BJ (cell line): Measurements from ENCODE around the gene KCNQ1OT1. TPM values are rescaled to one million over a fixed set of nuclear protein-coding genes. Genes with fewer than 3 reads are reported as not detected.

Experiments used
- CTCF ChIA-PET: fragments of 350-600 bp; formaldehyde crosslinking; extraction: SDS; loops from one replicate; lab custom pipeline; 2021; ENCODE audit warnings: antibody characterized with exemption, inconsistent platforms; lab: Yijun Ruan, JAX
- POLR2A ChIA-PET: fragments of 300-600 bp; sonication (Branson Sonifier 250); formaldehyde crosslinking; extraction: SDS; loops from one replicate; lab custom pipeline; 2021; ENCODE audit warnings: antibody characterized with exemption; lab: Charles Lee
- DNase-seq: peaks from one replicate; pipeline ENCODE4 v3.0.0-alpha.2; 2011; ENCODE audit warnings: low read depth
- H3K27me3 ChIP-seq: 2 replicates; pipeline ENCODE4 v1.6.0; 2011; ENCODE audit warnings: low read length; ENCODE audit not compliant: control insufficient read depth, insufficient read depth
- H3K36me3 ChIP-seq: 2 replicates; pipeline ENCODE4 v1.5.1; 2011; ENCODE audit warnings: low read length; ENCODE audit not compliant: control insufficient read depth, insufficient read depth
- H3K4me3 ChIP-seq: 2 replicates; pipeline ENCODE4 v1.5.1; 2011; ENCODE audit warnings: low read depth, mild to moderate bottlenecking, control low read depth, low read length
- polyA minus RNA-seq: library from RNA; depleted of rRNA, polyadenylated mRNA; stranded (reverse); fragments of >200 nt; gene quantifications from 2 replicates; pipeline ENCODE4 v1.2.3, GENCODE V29; 2011; rRNA and poly(A)+ RNA removed
- polyA plus RNA-seq: library from polyadenylated mRNA; depleted of rRNA; stranded (reverse); fragments of >200 nt; gene quantifications from 2 replicates; pipeline ENCODE4 v1.2.3, GENCODE V29; 2011; rRNA removed
- TF ChIP-seq, protein P1 (sequence below): IDR thresholded peaks from 2 replicates; pipeline ENCODE4 v1.5.1; 2011; ENCODE audit warnings: low read depth, mild to moderate bottlenecking, control low read depth, inconsistent platforms, low read length, moderate library complexity; ENCODE audit not compliant: insufficient read depth

KCNQ1OT1 gene
- polyA plus RNA-seq (0.16 and 0.18 TPM in 2 replicates), polyA minus RNA-seq (2.9 and 4.0 TPM in 2 replicates)

DNA sequence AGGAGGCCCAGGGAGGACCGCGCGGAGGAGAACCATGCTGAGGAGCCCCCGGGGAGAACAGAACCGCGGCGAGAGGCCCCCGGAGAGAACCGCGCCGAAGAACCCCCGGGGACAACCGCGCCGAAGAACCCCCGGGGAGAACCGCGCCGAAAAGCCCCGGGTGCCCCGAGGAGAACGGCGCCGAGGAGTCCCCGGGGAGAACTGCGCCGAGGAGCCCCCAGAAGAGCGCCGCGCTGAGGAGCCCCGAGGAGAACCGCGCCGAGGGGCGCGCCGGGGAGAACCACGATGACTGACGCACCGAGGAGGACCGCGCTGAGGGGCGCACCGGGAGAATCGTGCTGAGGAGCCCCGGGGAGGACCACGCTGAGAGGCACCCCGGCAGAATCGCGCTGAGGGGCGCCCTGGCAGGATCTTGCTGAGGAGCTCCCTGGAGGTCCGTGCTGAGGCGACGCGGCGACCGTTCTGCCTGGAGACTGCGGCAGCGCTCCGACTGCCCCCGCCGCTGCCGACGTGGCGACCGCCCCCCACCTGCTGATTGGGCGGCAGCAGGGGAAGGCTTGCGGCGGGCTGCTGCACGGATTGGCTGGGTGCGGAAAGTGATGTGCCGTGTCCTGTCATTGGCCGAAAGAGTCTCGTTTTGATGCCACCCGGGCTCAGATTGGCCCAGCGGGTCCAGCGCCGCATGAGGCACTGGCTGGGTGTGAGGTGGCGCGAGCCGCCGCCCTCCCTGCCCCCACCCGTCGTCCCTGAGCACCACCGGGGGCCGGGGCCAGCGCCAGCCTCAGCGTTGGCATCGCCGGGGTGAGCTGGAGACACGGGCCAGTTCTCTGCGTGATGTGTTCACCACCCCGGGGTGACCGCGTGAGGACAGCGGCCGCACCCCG lies at the start of gene KCNQ1OT1:
TSS of gene KCNQ1OT1 (minus strand) at position 464 of the 884 bp plus-strand sequence.
- Histone ChIP-seq H3K4me3 (peak within 1 kb of the TSS; percentile 82), H3K27me3 (0 out of 2 replicates have a peak, but pooled peaks cover 2% of the 10 kb centered on the region), H3K36me3 (no peaks in the 10 kb centered on the region)
- ChIA-PET CTCF (interaction anchor here (0.7 to 1.0 kb wide), 2 partner anchors 9 to 193 kb away, joined by 3 to 4 read pairs; no protein-coding TSS in a partner anchor), POLR2A (interaction anchor here (0.7 to 0.8 kb wide), 2 partner anchors 230 to 354 kb away, joined by 3 to 7 read pairs; partner anchors contain the start of gene PHLDA2)
- TF ChIP-seq, protein P1, sequence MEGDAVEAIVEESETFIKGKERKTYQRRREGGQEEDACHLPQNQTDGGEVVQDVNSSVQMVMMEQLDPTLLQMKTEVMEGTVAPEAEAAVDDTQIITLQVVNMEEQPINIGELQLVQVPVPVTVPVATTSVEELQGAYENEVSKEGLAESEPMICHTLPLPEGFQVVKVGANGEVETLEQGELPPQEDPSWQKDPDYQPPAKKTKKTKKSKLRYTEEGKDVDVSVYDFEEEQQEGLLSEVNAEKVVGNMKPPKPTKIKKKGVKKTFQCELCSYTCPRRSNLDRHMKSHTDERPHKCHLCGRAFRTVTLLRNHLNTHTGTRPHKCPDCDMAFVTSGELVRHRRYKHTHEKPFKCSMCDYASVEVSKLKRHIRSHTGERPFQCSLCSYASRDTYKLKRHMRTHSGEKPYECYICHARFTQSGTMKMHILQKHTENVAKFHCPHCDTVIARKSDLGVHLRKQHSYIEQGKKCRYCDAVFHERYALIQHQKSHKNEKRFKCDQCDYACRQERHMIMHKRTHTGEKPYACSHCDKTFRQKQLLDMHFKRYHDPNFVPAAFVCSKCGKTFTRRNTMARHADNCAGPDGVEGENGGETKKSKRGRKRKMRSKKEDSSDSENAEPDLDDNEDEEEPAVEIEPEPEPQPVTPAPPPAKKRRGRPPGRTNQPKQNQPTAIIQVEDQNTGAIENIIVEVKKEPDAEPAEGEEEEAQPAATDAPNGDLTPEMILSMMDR: 0 out of 2 replicates have a peak, but pooled peaks have one; percentile 7
- peak; percentile 82 for DNase-seq

DNA sequence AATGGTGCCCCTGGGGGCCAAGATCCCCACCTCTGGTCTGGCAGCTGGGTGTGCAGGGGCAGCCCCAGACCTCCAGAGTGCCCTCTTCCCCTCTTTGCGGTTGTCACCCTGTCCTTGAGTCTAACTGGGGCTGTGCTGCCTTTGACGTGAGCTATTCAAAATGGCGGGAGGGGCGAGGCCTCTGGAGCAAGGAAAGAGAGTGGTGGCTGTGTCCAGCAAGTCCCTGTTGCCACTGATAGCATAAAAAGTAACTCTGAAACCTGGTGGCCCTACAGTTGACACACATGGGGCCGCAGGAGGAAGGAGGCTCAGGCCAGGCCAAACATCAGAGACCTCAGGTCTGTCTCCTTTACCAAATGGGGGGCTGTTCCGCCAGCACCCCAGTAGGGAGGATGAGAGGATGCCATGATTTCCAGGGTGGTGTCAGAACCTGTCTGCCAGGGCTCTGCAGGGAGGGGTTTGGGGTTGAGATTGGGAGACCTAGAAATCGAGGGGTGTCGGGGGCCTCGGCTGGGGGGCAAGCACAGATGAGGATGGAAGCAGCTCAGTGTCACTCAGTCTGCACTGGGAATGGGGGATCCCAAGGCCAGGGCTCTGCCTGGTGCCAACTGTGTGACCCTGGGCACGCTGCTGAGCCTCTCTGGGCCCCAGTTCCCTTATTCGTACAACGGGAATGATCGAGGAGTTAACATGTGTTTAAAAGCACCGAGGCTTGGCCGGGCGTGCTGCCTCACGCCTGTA lies 49.2 kb upstream of the KCNQ1OT1 start:
- CTCF ChIA-PET: no interaction called here
- H3K27me3 ChIP-seq: peaks cover 12% of the 10 kb centered on the region; the same call in 1 of the 2 replicates
- TF ChIP-seq, protein P1: no peak
- no peak overlapping the region for H3K4me3 ChIP-seq
- POLR2A ChIA-PET: no interaction called here
- H3K36me3 ChIP-seq: no peaks in the 10 kb centered on the region
- DNase-seq: no peak

DNA sequence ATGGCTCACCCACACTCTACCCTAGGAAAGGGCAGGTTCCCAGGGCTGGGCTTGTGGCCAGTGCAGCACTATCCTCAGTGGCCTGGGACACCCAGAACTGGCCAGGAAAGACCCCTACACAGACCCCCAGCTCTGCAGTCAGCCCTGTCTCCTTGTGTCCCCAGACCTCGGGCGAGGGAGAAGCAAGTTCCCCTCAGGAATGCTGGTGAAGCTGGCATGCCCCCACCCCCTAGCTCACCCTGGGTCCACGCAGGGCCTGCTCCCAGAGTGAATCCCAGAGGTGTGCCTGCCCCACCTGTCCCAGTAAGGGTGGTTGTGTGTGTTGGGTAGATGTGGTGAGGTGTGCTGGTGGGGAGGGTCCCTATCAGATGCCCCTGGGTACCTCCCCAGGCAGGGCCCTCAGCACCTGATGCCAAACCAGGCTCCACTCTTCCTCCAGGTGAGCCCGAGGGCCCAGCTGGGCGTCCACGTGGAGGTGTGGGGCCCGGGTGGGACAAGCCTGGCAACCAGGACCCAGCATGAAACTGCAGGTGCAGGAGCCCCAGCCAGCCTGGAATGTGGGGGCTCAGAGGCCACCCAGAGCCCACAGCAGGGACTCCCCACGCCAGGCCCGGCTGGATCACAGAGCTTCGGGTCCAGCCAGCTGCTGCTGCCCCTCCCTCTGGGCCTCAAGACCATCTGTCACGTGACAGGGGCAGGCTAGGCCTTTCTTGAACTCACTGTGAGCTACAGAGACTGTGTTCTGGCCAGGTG lies 48.4 kb upstream of the KCNQ1OT1 start:
- TF ChIP-seq, protein P1: no peak
- CTCF ChIA-PET: no interaction called here
- DNase-seq: no peak
- no peak overlapping the region for H3K4me3 ChIP-seq
- POLR2A ChIA-PET: no interaction called here
- peaks cover 11% of the 10 kb centered on the region; the same call in 1 of the 2 replicates for H3K27me3 ChIP-seq
- H3K36me3 ChIP-seq: no peaks in the 10 kb centered on the region

DNA sequence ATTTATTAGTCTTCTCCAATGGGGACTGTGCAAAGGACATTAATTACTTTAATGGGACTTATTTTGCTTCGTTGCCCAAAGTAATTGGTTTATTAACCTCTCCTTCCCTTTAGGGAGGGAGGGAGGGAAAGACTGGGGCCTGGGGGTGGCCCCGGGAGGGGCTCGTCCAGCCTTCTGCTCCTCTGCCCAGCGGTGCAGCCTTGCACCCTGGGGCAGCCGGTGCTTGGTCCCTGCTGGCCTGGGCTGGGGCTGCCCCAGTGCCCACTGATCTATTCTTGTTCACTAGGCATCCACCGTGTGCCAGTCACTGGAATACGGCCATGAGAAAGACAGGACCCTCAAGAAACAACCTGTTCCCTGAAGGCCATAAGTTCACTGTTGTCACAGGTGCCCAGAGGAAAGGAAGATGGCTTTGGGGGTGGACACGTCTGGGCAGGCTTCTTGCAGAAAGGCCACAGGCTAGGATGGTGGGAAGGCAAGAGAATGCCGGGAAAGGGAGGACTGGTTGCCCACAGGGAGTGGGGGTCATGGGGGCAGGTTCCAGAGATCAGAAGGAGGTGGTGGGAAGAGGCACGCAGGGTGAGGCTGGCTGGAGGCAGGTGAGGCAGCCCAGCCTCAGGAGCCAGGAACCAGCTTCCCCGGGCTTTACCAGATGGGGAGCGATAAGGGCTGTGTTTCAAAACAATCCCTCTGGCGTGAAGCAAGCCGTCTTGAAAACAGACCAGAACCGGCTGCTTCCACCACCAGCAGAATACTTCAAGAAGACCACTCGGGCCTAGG lies 47.6 kb upstream of the KCNQ1OT1 start:
- H3K36me3 ChIP-seq: no peaks in the 10 kb centered on the region
- TF ChIP-seq, protein P1: no peak
- ChIA-PET POLR2A (no interaction called here), CTCF (no interaction called here)
- H3K27me3 ChIP-seq: peaks cover 5% of the 10 kb centered on the region; the same call in 1 of the 2 replicates
- DNase-seq: no peak
- H3K4me3 ChIP-seq: no peak overlapping the region
